Loucy (cell line): Measurements from ENCODE around the gene MGAT1.
"Not testable (repeated sequence)": the region's sequence is repeated elsewhere in the genome, so short reads cannot be mapped to it uniquely, and the experiment has no call there.

Experiments used
- H2AFZ ChIP-seq: fragments of 200-600 bp; sonication (generic); 2 replicates; pipeline ENCODE4 v1.6.0; 2016; ENCODE audit warnings: antibody characterized with exemption, mild to moderate bottlenecking, low read length, moderate library complexity
- H3F3A ChIP-seq: fragments of 200-600 bp; 2 replicates; pipeline ENCODE4 v1.6.0; 2016; ENCODE audit warnings: antibody characterized with exemption, low read depth, mild to moderate bottlenecking
- H3K27me3 ChIP-seq: fragments of 200-600 bp; sonication (generic); 2 replicates; pipeline ENCODE4 v1.6.1; 2014; ENCODE audit warnings: low read length, mild to moderate bottlenecking; ENCODE audit not compliant: insufficient read depth, poor library complexity, severe bottlenecking
- H3K36me3 ChIP-seq: fragments of 200-600 bp; sonication (generic); 2 replicates; pipeline ENCODE4 v1.6.1; 2016; ENCODE audit warnings: low read length; ENCODE audit not compliant: insufficient read depth
- H3K4me1 ChIP-seq: fragments of 200-600 bp; sonication (generic); 2 replicates; pipeline ENCODE4 v1.5.1; 2014; ENCODE audit warnings: low read length, mild to moderate bottlenecking; ENCODE audit not compliant: insufficient read depth, poor library complexity, severe bottlenecking
- H3K4me2 ChIP-seq: fragments of 200-600 bp; sonication (generic); 2 replicates; pipeline ENCODE4 v1.6.0; 2014; ENCODE audit warnings: antibody characterized with exemption, low read length, low read depth, mild to moderate bottlenecking; ENCODE audit not compliant: poor library complexity, severe bottlenecking
- H3K4me3 ChIP-seq: fragments of 200-600 bp; sonication (generic); 2 replicates; pipeline ENCODE4 v1.5.1; 2014; ENCODE audit warnings: low read length, mild to moderate bottlenecking, mixed read lengths; ENCODE audit not compliant: poor library complexity, severe bottlenecking
- H3K79me2 ChIP-seq: fragments of 200-600 bp; sonication (generic); 2 replicates; pipeline ENCODE4 v1.6.1; 2014; ENCODE audit warnings: low read length; ENCODE audit not compliant: insufficient read depth
- H3K9ac ChIP-seq: fragments of 200-600 bp; sonication (generic); 2 replicates; pipeline ENCODE4 v1.6.0; 2014; ENCODE audit warnings: mild to moderate bottlenecking, low read depth, low read length, moderate library complexity; ENCODE audit not compliant: poor library complexity, severe bottlenecking
- H3K9me2 ChIP-seq: fragments of 200-600 bp; sonication (generic); replicated peaks from 2 replicates; pipeline ENCODE4 v1.6.1; 2016; ENCODE audit warnings: low read depth, low read length, mixed read lengths
- H3K9me3 ChIP-seq: fragments of 200-600 bp; sonication (generic); 2 replicates; pipeline ENCODE4 v1.6.1; 2014; ENCODE audit warnings: mild to moderate bottlenecking, antibody characterized with exemption, low read length, low read depth; ENCODE audit not compliant: insufficient read depth
- H4K20me1 ChIP-seq: fragments of 200-600 bp; sonication (generic); 2 replicates; pipeline ENCODE4 v1.6.0; 2014; ENCODE audit warnings: antibody characterized with exemption, low read length, mild to moderate bottlenecking; ENCODE audit not compliant: insufficient read depth, poor library complexity, severe bottlenecking
- EZH2phosphoT487 ChIP-seq: fragments of 200-600 bp; IDR thresholded peaks from 2 replicates; pipeline ENCODE4 v1.6.1; 2018; ENCODE audit warnings: antibody characterized with exemption, mild to moderate bottlenecking, moderate library complexity, borderline replicate concordance
- TF ChIP-seq, protein P1 (sequence below): fragments of 200-600 bp; sonication (generic); conservative IDR thresholded peaks from 2 replicates; pipeline ENCODE4 v1.5.1; 2014; ENCODE audit warnings: mild to moderate bottlenecking, antibody characterized with exemption, low read length

Gene MGAT1

DNA sequence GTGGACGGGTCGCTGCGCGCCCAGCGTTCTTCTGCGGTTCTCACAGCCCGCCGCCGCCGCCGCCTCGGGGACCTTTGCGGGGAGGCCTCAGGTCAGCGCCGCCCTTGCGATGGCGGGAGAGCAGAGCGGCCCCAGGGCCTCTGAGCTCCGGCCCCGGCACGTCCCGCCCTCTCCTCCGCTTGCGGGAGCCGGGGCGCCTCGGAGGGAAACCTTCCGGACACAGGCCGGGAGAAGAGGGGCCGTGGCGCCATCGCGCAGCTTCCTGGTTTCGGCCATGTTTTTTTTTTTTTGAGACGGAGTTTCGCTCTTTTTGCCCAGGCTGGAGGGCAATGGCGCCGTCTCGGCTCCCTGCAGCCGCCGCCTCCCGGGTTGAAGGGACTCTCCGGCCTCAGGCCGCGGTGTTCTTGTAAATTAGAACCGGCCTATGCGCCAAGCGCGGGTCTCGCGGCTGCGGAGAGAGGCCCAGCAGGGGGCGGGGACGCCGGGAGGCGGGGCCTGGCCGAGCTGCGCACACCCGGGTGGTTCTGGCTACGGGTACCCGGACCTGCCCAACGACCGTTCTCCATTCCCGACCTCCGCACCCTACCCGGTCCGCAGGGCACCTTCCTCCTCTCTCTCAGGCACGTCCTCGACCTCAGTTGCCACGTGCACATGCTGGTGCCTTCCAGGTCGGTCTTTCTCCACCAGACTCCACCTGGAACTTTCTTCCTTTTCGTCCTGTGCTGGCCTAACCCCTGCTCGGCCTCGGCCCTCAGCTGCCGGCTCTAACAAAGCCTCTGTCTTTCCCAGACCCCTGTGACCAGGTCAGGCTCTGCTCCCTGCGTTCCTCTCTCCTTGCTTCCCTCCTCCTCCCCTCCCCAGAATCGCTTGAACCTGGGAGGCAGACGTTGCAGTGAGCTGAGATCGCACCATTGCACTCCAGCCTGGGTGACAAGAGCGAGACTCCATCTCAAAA is 28.8 kb upstream of the MGAT1 start:
- Histone ChIP-seq H3K9ac (peak overlapping the region; percentile 93), H3K9me2 (no peaks in the 10 kb centered on the region), H2AFZ (peak overlapping the region; percentile 81), H3K4me2 (peak overlapping the region; percentile 81), H3K4me3 (peak overlapping the region; percentile 83), H3K36me3 (no peaks in the 10 kb centered on the region), H4K20me1 (no peaks in the 10 kb centered on the region), H3K79me2 (peaks cover 33% of the 10 kb centered on the region), H3K4me1 (peaks cover 4% of the 10 kb centered on the region), H3K9me3 (no peaks in the 10 kb centered on the region), H3K27me3 (no peaks in the 10 kb centered on the region), H3F3A (no peaks in the 10 kb centered on the region)
- no peak for TF ChIP-seq EZH2phosphoT487
- TF ChIP-seq, protein P1, sequence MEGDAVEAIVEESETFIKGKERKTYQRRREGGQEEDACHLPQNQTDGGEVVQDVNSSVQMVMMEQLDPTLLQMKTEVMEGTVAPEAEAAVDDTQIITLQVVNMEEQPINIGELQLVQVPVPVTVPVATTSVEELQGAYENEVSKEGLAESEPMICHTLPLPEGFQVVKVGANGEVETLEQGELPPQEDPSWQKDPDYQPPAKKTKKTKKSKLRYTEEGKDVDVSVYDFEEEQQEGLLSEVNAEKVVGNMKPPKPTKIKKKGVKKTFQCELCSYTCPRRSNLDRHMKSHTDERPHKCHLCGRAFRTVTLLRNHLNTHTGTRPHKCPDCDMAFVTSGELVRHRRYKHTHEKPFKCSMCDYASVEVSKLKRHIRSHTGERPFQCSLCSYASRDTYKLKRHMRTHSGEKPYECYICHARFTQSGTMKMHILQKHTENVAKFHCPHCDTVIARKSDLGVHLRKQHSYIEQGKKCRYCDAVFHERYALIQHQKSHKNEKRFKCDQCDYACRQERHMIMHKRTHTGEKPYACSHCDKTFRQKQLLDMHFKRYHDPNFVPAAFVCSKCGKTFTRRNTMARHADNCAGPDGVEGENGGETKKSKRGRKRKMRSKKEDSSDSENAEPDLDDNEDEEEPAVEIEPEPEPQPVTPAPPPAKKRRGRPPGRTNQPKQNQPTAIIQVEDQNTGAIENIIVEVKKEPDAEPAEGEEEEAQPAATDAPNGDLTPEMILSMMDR: no peak

DNA sequence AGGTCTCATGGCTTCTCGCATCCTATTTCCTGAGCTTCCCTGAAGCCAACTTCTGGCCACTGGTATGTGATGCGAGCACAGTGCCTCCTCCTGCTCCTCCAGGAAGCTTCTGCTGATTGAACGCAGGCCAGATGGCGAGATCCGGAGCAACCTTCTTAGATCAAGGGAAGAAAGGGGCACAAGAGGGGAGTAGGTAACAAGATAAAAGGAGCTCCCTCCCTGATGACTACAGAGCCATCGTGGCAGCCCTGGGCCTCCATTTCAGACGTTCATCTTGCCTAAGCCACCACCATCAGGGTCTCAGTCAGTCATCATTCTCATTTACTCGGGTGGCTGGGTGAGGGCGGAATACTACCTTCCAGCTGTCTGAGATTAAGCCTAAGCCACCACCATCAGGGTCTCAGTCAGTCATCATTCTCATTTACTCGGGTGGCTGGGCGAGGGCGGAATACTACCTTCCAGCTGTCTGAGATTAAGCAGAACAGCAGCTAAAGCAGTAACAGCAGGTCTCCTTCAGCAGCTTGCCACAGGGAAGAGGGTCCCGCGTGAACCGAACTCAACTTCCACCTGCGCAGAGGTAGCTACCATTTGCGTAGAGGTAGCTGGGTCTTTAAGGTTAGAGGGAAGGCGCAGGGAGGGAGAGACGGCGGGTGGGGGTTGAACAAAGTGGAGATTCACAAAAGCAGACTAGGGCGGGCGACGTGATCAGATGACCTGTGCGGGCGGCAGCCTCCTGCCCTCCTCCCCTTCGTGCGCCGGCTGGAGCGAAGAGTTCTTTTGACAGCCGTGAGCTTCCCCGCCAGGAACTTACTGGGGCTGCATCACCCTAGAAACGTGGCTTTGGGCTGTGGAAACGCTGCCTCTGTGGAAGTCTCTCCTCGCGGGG is 27.9 kb upstream of the MGAT1 start:
- H3K9me2 ChIP-seq: no peaks in the 10 kb centered on the region
- H3K79me2 ChIP-seq: peaks cover 33% of the 10 kb centered on the region
- H3K9ac ChIP-seq: peak overlapping the region; percentile 93
- TF ChIP-seq, protein P1: no peak
- no peak for TF ChIP-seq EZH2phosphoT487
- H3K36me3 ChIP-seq: no peaks in the 10 kb centered on the region
- H2AFZ ChIP-seq: peak overlapping the region; percentile 81
- peak overlapping the region; percentile 83 for H3K4me3 ChIP-seq
- no peaks in the 10 kb centered on the region for H3K27me3 ChIP-seq
- peaks cover 4% of the 10 kb centered on the region for H3K4me1 ChIP-seq
- H4K20me1 ChIP-seq: no peaks in the 10 kb centered on the region
- H3K9me3 ChIP-seq: no peaks in the 10 kb centered on the region
- peak overlapping the region; percentile 81 for H3K4me2 ChIP-seq
- no peaks in the 10 kb centered on the region for H3F3A ChIP-seq

DNA sequence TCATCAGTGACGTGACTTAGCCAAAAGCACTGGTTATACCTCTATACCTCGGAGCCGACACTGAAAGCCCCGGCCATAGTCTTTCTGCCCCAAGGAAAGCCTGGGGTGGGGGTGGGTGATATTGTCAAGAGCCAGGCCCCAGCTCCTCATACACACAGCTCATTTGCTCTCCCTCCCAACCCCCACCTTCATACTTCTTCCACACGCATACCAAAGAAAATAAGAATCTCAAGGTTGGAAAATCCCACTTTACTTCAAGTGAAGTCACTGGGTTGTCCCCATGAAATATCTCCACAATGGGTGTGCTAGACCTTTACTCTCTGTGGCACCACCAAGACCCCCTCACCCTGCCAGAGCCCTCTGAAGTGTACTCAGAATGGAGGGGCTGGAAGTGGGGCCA is 27.1 kb upstream of the MGAT1 start:
- Histone ChIP-seq H3K4me2 (peak overlapping the region; percentile 81), H3K79me2 (peaks cover 33% of the 10 kb centered on the region), H3K9ac (peak overlapping the region; percentile 93), H3K4me3 (peak overlapping the region; percentile 83), H4K20me1 (no peaks in the 10 kb centered on the region), H3F3A (no peaks in the 10 kb centered on the region), H3K9me2 (no peaks in the 10 kb centered on the region), H3K27me3 (no peaks in the 10 kb centered on the region), H2AFZ (no peak overlapping the region), H3K4me1 (peaks cover 4% of the 10 kb centered on the region), H3K36me3 (no peaks in the 10 kb centered on the region), H3K9me3 (no peaks in the 10 kb centered on the region)
- TF ChIP-seq EZH2phosphoT487: no peak
- TF ChIP-seq, protein P1: no peak

DNA sequence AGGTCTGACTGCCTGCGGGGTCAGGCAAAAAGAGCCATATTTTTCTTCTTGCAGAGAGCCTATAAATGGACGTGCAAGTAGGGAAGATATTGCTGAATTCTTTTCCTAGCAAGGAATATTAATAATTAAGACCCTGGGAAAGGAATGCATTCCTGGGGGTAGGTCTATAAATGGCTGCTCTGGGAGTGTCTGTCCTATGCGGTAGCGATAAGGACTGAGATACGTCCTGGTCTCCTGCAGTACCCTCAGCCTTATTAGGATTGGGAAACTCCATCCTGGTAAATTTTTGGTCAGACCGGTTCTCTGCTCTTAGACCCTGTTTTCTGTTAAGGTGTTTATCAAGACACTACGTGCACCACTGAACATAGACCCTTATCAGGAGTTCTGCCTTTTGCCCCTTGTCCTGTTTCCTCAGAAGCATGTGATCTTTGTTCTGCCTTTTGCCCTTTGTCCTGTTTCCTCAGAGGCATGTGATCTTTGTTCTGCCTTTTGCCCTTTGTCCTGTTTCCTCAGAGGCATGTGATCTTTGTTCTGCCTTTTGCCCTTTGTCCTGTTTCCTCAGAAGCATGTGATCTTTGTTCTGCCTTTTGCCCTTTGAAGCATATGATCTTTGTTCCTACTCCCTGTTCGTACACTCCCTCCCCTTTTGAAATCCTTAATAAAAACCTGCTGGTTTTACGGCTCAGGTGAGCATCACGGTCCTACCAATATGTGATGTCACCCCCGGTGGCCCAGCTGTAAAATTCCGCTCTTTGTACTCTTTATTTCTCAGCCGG is 26.3 kb upstream of the MGAT1 start:
- H3K4me2 ChIP-seq, H3K36me3 ChIP-seq, H3K9ac ChIP-seq, H3F3A ChIP-seq, H3K4me3 ChIP-seq, H3K27me3 ChIP-seq, H2AFZ ChIP-seq, H3K4me1 ChIP-seq, H3K9me2 ChIP-seq, H3K9me3 ChIP-seq, H4K20me1 ChIP-seq: not testable (repeated sequence)
- peaks cover 29% of the 10 kb centered on the region for H3K79me2 ChIP-seq
